DND-41 (cell line): Measurements from ENCODE around the gene NAA35.

Experiments used
- CTCF ChIP-seq: IDR thresholded peaks from 2 replicates; pipeline ENCODE4 v1.5.1; 2012; ENCODE audit warnings: borderline replicate concordance, low read length, moderate library complexity, mild to moderate bottlenecking; ENCODE audit not compliant: poor library complexity, severe bottlenecking; ENCODE audit errors: extremely low read depth
- EZH2 ChIP-seq: IDR thresholded peaks from 3 replicates; pipeline ENCODE4 v1.6.1; 2012; ENCODE audit warnings: borderline replicate concordance, low read depth, mild to moderate bottlenecking, moderate library complexity, low read length, inconsistent platforms; ENCODE audit not compliant: severe bottlenecking

GRCh38 chr9:86022687-86023266, 81.8 kb downstream of the NAA35 start:
- no peak for TF ChIP-seq CTCF
- no peak for TF ChIP-seq EZH2
